Measurements from ENCODE around the gene NXPH2. TPM values are rescaled to one million over a fixed set of nuclear protein-coding genes. Genes with fewer than 3 reads are reported as not detected.

The NXPH2 gene
- total RNA-seq, 1 experiment from 2014 or later, result 1.8 TPM

DNA sequence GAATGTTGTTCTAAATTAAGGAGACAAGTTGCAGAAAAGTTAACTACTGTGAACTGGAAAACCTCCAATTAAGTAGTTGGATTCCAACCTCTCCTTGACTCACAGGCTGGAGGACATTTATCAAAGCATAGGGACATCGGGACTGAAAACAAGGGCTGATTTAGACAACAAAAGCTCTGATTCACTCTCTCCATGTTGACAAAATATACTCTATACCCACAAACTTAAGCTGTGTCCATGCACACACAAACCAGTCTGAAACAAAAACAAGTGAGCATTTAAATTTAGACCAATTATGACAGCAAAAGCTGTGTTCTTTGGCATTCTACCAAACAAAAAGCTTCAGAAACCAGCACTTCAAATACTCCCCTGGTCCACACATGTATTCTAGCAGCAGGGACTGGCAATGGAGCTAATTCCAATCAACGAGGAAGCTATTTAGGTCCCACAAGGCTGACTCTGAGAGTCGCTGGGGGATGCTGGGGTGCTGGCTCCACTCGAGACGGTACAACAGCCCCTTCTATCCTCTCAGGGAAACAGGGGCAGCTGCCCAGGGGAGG lies 71.4 kb downstream of the NXPH2 start:
- Mint-ChIP-seq H3K27me3 (ENCODE audit: low read depth) (no peaks in the 10 kb centered on the region), H3K27ac (no peak overlapping the region), H3K36me3 (ENCODE audit: insufficient read depth in 1 of 3, low read depth in 3 of 3) (no peaks in the 10 kb centered on the region; a peak in 1 of 7 replicates), H3K4me3 (no peak overlapping the region), H3K9me3 (no peaks in the 10 kb centered on the region), H3K4me1 (peaks cover 0 to 7% of the 10 kb centered on the region in 2 experiments; a peak in 1 of 4 replicates)
- Histone ChIP-seq H3K56ac (ENCODE audit: insufficient read length, low read depth, low read length) (no peak overlapping the region), H2AK5ac (ENCODE audit: insufficient read length, low read length) (no peak overlapping the region), H3K14ac (ENCODE audit: insufficient read depth, low read length) (no peak overlapping the region), H3K23ac (ENCODE audit: insufficient read length, low read depth, low read length) (no peak overlapping the region), H2BK20ac (ENCODE audit: low read depth, low read length, poor library complexity, severe bottlenecking) (no peak overlapping the region), H4K5ac (ENCODE audit: insufficient read length, low read depth, low read length) (no peak overlapping the region), H3K27ac (ENCODE audit: insufficient read length, low read depth, low read length) (no peak overlapping the region), H3T11ph (ENCODE audit: low read length) (no peak overlapping the region), H3K18ac (ENCODE audit: insufficient read length, low read depth, low read length) (no peak overlapping the region), H4K91ac (ENCODE audit: insufficient read length, low read depth, low read length) (no peak overlapping the region), H3K4me1 (ENCODE audit: insufficient read depth, low read length) (no peaks in the 10 kb centered on the region), H3K4me2 (ENCODE audit: insufficient read depth, insufficient read length, low read length) (no peak overlapping the region), H2AFZ (ENCODE audit: low read length) (no peak overlapping the region), H3K4ac (ENCODE audit: low read depth, low read length) (no peak overlapping the region), H2BK12ac (ENCODE audit: insufficient read length, low read depth, low read length) (no peak overlapping the region), H3K23me2 (ENCODE audit: insufficient read length, low read depth, low read length, poor library complexity, severe bottlenecking) (no peaks in the 10 kb centered on the region), H2BK5ac (ENCODE audit: insufficient read length, low read length) (no peak overlapping the region), H4K8ac (replicated peaks; ENCODE audit: insufficient read length, low read depth, low read length) (no peak overlapping the region), H3K27me3 (ENCODE audit: insufficient read depth, low read length) (no peaks in the 10 kb centered on the region), H3K79me2 (ENCODE audit: insufficient read depth, low read length) (no peaks in the 10 kb centered on the region), H3K79me1 (ENCODE audit: insufficient read depth, low read depth, low read length, poor library complexity, severe bottlenecking) (no peaks in the 10 kb centered on the region), H3K9me3 (ENCODE audit: control insufficient read depth, low read depth, low read length) (no peaks in the 10 kb centered on the region), H2BK120ac (ENCODE audit: low read depth, low read length, poor library complexity, severe bottlenecking) (no peak overlapping the region), H2BK15ac (ENCODE audit: low read depth, low read length) (no peak overlapping the region), H3K9ac (ENCODE audit: extremely low read depth, insufficient read length, low read length) (no peak overlapping the region), H4K20me1 (ENCODE audit: control insufficient read depth, insufficient read depth, insufficient read length) (no peaks in the 10 kb centered on the region)
- TF ChIP-seq, protein P1, sequence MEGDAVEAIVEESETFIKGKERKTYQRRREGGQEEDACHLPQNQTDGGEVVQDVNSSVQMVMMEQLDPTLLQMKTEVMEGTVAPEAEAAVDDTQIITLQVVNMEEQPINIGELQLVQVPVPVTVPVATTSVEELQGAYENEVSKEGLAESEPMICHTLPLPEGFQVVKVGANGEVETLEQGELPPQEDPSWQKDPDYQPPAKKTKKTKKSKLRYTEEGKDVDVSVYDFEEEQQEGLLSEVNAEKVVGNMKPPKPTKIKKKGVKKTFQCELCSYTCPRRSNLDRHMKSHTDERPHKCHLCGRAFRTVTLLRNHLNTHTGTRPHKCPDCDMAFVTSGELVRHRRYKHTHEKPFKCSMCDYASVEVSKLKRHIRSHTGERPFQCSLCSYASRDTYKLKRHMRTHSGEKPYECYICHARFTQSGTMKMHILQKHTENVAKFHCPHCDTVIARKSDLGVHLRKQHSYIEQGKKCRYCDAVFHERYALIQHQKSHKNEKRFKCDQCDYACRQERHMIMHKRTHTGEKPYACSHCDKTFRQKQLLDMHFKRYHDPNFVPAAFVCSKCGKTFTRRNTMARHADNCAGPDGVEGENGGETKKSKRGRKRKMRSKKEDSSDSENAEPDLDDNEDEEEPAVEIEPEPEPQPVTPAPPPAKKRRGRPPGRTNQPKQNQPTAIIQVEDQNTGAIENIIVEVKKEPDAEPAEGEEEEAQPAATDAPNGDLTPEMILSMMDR (conservative IDR thresholded peaks at IDR 0.05), result no peak
- WGBS (ENCODE audit: extremely low coverage, insufficient read length, low lambda C conversion rate), result no CpG with 5 or more reads among the region's 5 CpGs
- no peak for DNase-seq
